RCC 7860 (cell line): Measurements from ENCODE around the gene DNAJC10.
"Not testable (repeated sequence)": the region's sequence is repeated elsewhere in the genome, so short reads cannot be mapped to it uniquely, and the experiment has no call there.

ENCODE experiments used
- DNase-seq: peaks from one replicate; pipeline ENCODE4 v3.0.0-alpha.2; 2015; ENCODE audit warnings: low spot score
- FAIRE-seq: peaks from 2 replicates; lab custom pipeline; 2012; peaks lifted over from hg19 to GRCh38; lab: Jason Lieb, UNC

The DNAJC10 gene

DNA sequence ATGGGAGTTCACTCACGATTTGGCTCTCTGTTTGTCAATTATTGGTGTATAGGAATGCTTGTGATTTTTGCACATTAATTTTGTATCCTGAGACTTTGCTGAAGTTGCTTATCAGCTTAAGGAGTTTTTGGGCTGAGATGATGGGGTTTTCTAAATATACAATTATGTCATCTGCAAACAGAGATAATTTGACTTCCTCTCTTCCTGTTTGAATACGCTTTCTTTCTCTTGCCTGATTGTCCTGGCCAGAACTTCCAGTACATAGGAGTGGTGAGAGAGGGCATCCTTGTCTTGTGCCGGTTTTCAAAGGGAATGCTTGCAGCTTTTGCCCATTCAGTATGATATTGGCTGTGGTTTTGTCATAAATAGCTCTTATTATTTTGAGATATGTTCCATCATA, 66.6 kb downstream of the DNAJC10 start:
- FAIRE-seq, DNase-seq: not testable (repeated sequence)

DNA sequence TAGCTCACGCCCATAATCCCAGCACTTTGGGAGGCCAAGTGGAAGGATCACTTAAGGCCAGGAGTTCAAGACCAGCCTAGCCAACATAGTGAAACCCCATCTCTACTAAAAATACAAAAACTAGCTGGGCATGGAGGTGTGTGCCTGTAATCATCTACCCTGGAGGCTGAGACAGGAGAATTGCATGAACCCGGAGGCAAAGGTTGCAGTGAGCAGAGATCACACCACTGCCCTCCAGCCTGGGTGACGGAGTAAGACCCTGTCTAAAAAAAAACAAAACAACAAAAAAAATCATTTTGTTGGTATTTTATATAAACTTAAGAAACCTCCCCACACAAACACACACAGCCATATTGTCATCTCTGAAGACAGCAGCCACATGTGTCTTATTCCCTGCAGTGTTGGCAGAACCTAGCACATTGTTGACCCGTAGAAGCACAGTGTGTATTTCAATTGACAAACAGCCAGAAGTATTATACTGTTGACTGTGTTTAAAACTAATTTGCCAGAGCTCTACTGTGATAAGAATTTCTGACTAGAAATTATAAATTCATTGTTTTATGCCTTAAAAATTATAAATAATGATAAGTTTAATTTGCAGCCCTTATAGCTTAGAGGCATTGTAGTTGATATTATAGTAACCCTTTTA, 68.1 kb downstream of the DNAJC10 start:
- FAIRE-seq, result no peak
- DNase-seq, result no peak

DNA sequence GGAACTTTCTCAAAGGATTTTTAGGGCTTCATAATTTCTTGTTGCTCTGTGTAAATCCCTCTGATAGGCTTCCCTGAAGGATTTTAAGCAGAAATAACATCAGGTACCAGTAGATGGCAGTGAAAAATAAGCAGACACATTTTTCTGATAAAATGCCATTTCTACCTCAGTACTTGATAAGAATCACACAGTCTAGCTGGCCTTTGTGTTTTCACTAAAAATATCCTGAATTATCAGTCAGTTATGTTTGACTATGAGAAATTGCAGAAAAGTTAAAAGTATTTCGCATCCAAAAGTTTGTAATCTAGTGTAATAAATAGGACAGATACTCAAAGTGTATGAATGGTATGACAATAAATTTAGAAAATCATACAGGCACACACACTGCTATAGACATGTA, 68.7 kb downstream of the DNAJC10 start:
- peak; percentile 54 for FAIRE-seq
- DNase-seq, result peak; percentile 22

- DNase-seq, result no peak
- no peak for FAIRE-seq
These were observed 76.4 kb downstream of the DNAJC10 start for GRCh38 chr2:182792441-182792840.

- DNase-seq (no peak), FAIRE-seq (no peak)
These were observed 82.7 kb downstream of the DNAJC10 start for GRCh38 chr2:182798736-182799135.

- no peak for DNase-seq
- FAIRE-seq, result no peak
These were observed 88.1 kb downstream of the DNAJC10 start for GRCh38 chr2:182804128-182804527.

- DNase-seq (no peak), FAIRE-seq (no peak)
These were observed 91.3 kb downstream of the DNAJC10 start for GRCh38 chr2:182807319-182807718.

GRCh38 chr2:182810087-182810486, 94.0 kb downstream of the DNAJC10 start:
- FAIRE-seq (no peak), DNase-seq (no peak)

- DNase-seq (no peak), FAIRE-seq (no peak)
These were observed 98.3 kb downstream of the DNAJC10 start for GRCh38 chr2:182814380-182814779.

DNA sequence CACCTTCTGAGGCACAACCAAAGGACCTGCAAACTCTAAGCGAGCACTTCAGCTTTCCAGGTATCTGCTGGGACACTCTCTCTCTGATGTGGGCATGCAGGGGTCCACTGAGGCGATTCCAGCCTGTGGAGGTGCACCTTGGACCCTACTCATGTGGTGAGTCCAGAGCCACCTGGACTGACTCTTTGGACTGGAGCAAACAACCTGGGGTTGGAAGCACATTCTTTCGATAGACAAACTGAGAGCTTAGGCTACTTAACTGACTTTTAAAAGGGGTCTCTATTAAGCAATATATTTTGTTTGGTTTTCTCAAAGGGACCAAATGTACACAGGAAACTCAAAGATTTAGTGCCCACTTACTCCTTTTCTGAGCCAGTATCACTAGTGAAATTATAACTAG, 98.7 kb downstream of the DNAJC10 start:
- DNase-seq (no peak), FAIRE-seq (no peak)

DNA sequence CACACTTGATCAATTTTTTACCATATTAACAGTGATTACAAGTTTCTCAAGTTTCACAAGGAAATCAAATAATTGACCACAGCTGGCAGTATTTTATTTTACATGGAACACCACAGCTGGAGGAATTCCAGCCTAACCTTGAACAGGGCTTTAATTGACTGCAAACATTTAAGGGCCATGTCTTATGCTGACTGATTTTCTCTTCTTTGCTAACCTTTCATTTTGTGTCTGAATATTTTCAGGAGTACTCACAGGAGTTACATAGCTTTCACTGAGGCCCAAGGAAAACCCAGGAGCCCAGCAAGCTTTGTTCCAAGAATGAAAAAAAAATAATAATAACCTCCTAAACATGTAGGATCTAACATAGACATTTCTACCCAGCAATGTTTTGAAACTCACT, 100.8 kb downstream of the DNAJC10 start:
- FAIRE-seq, result no peak
- DNase-seq, result no peak

GRCh38 chr2:182817558-182817957, 101.5 kb downstream of the DNAJC10 start:
- no peak for FAIRE-seq
- DNase-seq, result no peak

GRCh38 chr2:182818501-182818900, 102.4 kb downstream of the DNAJC10 start:
- DNase-seq (no peak), FAIRE-seq (no peak)

DNA sequence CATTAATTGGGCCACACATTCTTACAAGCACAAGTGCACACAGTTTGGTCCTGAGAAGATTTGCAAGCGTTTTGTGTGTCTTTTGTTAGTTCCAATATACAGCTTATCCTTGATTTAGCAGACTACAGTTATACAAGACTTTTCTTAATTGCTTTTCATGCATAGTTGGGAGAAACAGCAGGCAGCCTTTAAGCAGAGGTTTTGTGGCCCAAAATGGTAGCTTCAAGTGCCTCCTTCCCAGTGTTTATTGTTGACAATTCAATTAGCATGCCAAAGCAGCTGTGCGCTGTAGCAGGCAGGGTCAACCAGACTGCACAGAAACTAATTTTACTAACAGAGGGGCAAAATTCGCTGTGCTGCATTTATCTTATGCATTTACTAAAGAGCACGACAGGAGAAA, 102.9 kb downstream of the DNAJC10 start:
- DNase-seq, result no peak
- FAIRE-seq, result no peak

DNA sequence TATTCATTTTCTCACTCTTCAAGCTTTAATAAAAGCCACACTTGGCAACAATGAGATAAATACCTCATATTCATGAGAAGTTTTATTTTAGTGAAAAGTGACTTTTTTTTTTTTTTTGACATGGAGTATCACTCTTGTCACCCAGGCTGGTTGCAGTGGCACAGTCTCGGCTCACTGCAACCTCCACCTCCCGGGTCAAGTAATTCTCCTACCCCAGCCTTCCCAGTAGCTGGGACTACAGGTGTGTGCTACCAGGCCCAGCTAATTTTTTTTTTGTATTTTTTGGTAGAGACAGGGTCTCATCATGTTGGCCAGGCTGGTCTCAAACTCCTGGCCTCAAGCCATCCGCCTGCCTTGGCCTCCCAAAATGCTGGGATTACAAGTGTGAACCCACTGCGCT, 103.4 kb downstream of the DNAJC10 start:
- FAIRE-seq, result no peak

DNA sequence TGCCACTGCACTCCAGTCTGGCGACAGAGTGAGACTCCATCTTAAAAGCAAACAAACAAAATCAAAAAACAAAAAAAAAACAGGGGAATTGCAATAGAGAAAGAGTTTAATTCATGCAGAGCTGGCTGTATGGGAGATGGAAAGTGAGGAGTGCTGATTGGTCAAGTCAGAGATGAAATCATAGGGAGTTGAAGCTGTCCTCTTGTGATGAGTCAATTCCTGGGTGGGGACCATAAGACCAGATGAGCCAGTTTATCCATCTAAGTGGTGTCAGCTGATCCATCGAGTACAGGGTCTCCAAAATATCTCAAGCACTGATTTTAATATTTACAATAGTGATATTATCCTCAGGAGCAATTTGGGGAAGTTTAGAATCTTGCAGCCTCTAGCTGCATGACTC, 105.1 kb downstream of the DNAJC10 start:
- DNase-seq (no peak), FAIRE-seq (no peak)

More for the DNA sequence above, 103.4 kb downstream of the DNAJC10 start:
- DNase-seq, result no peak

DNA sequence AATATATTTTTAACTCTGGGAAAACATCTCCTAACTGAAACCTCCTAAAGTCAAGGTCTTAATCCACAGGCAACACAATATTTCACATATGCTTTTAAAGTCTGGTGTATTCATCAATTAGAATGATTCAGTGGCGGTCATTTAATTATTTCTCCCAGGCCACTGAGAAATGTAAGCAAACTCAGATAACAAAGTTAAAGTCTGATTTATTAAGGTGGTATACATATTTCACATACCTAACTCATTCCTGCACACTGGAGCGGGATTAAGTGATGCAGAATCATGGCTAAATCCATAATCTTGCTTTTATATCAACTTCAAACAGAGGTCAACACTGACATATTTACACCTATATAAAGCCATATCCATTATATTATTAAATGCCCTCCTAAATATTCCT, 106.7 kb downstream of the DNAJC10 start:
- DNase-seq (no peak), FAIRE-seq (no peak)

DNA sequence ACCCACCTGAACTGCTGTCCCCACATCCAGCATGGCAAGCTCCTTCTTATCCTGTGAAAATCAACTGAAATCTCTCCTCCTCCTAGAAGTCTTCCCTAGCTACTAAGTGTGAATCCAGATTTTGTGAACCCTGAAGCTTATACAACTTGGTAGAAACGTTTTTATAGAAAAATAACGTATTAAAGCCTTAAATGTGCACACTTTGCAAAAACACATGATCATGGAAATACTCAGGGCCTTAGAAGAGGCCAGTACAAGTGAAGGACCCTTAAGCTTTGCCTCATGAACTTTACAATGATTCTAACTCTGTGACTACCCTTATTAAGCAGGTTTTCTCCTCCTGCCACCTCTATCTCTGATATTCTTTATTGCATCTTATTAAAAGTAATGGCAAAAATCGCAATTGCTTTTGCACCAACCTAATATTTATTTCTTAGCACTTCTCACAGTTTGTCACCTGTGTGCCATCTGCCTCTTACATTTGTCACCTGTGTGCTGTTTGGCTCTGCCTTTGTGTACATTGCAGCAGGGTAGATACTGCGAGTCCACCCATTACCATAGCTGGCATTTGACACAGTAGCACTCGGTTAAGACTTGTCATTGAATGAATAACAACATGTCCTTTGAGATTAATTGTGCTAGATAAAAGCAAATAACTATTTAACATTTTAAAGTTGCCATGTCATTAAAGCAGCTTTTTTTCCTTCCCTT, 108.2 kb downstream of the DNAJC10 start:
- FAIRE-seq (no peak), DNase-seq (no peak)

DNA sequence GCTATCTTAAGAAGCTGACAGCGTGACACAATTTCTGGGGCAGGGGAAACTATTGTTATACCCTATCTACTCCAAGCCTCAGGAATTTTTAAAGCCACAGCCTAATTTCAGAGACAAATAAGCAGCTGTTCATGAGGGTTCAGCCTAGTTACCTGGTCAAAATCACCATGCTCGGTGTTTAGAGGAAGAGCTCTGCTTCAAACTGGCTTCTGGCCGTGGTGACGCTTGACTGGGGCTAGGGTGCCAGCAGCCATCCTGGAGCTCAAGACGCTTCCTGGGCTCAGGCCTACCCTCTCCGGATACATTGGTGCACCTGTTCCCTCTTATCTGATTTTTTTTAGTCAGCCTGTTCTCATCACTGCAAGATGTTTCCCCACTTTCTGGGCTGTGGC, 108.7 kb downstream of the DNAJC10 start:
- no peak for DNase-seq
- FAIRE-seq, result no peak

DNA sequence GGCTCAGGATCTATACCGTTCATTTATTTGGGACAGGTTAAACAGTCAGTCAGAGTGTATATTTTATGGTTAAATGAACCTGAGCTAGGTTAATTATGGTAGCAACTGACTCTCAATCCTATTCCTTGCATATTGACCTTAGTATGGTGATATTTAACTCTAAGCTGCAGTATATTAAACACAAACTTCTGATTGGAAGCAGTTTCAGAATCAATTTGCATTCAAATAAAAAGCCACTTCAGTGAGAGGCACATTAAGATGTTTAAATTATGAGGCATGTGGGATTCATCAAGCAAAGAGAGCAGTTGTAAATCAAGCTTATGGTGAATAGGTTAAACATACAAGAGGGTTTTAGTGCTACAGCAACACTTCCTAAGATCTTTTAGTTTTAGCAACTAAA, 110.0 kb downstream of the DNAJC10 start:
- no peak for DNase-seq

GRCh38 chr2:182826496-182826895, 110.4 kb downstream of the DNAJC10 start:
- FAIRE-seq (no peak), DNase-seq (no peak)

More for the DNA sequence above, 110.0 kb downstream of the DNAJC10 start:
- FAIRE-seq, result no peak

- no peak for DNase-seq
- FAIRE-seq, result no peak
These were observed 111.3 kb downstream of the DNAJC10 start for GRCh38 chr2:182827182-182827879.
